Progenitor cell of endocrine pancreas (in vitro differentiated cells): ENCODE data around the gene MEIS2. TPM values are rescaled to one million over a fixed set of nuclear protein-coding genes. Genes with fewer than 3 reads are reported as not detected.

Source experiments
- DNase-seq: peaks from one replicate; pipeline ENCODE4 v3.0.0; 2021; ENCODE audit warnings: low spot score; ENCODE audit not compliant: unreplicated experiment
- H3K27ac Mint-ChIP-seq: 2 replicates; pipeline ENCODE4 v1.8.0; 2021; ENCODE audit warnings: mild to moderate bottlenecking, moderate library complexity, mixed read lengths
- H3K27me3 Mint-ChIP-seq: 2 replicates; pipeline ENCODE4 v1.8.0; 2021; ENCODE audit warnings: mixed read lengths
- H3K36me3 Mint-ChIP-seq: 2 replicates; pipeline ENCODE4 v1.8.0; 2022; ENCODE audit warnings: mixed read lengths; ENCODE audit not compliant: insufficient read depth
- H3K4me1 Mint-ChIP-seq: 2 replicates; pipeline ENCODE4 v1.8.0; 2021; ENCODE audit warnings: low read depth, mixed read lengths
- H3K4me3 Mint-ChIP-seq: 2 replicates; pipeline ENCODE4 v1.8.0; 2021; ENCODE audit warnings: low read depth, mild to moderate bottlenecking, moderate library complexity, mixed read lengths
- H3K9me3 Mint-ChIP-seq: 2 replicates; pipeline ENCODE4 v1.8.0; 2021; ENCODE audit warnings: low read depth, mixed read lengths
- CTCF ChIP-seq: fragments of 200-600 bp; sonication (generic); IDR thresholded peaks from one replicate; pipeline ENCODE4 v1.5.0; 2021; ENCODE audit warnings: antibody characterized with exemption, mild to moderate bottlenecking; ENCODE audit not compliant: unreplicated experiment
- total RNA-seq: library from RNA; stranded (reverse); gene quantifications from 2 replicates; pipeline ENCODE4 v1.2.1, GENCODE V29; 2021

The MEIS2 gene
- total RNA-seq, 1 donor from 2014 or later, result 133 TPM

- Mint-ChIP-seq H3K36me3 (peaks cover 31% of the 10 kb centered on the region), H3K4me1 (peaks cover 59% of the 10 kb centered on the region), H3K9me3 (no peaks in the 10 kb centered on the region), H3K27ac (peak overlapping the region; percentile 67), H3K4me3 (peak overlapping the region; percentile 92), H3K27me3 (no peaks in the 10 kb centered on the region)
- no peak for TF ChIP-seq CTCF
- no peak for DNase-seq
Measured at GRCh38 chr15:37093480-37094332, 6.6 kb downstream of the MEIS2 start.

GRCh38 chr15:37090543-37091175 is 9.7 kb downstream of the MEIS2 start:
- Mint-ChIP-seq H3K9me3 (no peaks in the 10 kb centered on the region), H3K4me1 (peaks cover 78% of the 10 kb centered on the region), H3K27ac (no peak overlapping the region), H3K4me3 (no peak overlapping the region), H3K36me3 (peaks cover 38% of the 10 kb centered on the region), H3K27me3 (no peaks in the 10 kb centered on the region)
- DNase-seq, result no peak
- no peak for TF ChIP-seq CTCF

GRCh38 chr15:37088436-37088835 is 11.9 kb downstream of the MEIS2 start:
- Mint-ChIP-seq H3K9me3 (no peaks in the 10 kb centered on the region), H3K27me3 (no peaks in the 10 kb centered on the region), H3K4me3 (peak overlapping the region; percentile 29), H3K4me1 (peaks cover 75% of the 10 kb centered on the region), H3K27ac (no peak overlapping the region), H3K36me3 (peaks cover 39% of the 10 kb centered on the region)
- no peak for TF ChIP-seq CTCF
- no peak for DNase-seq

GRCh38 chr15:37087131-37087588 is 13.2 kb downstream of the MEIS2 start:
- no peak for DNase-seq
- H3K27me3 Mint-ChIP-seq, result no peaks in the 10 kb centered on the region

More at GRCh38 chr15:37087131-37087588, 13.2 kb downstream of the MEIS2 start:
- Mint-ChIP-seq H3K9me3 (no peaks in the 10 kb centered on the region), H3K36me3 (peaks cover 35% of the 10 kb centered on the region), H3K27ac (peak overlapping the region; percentile 15), H3K4me1 (peaks cover 70% of the 10 kb centered on the region), H3K4me3 (no peak overlapping the region)
- no peak for TF ChIP-seq CTCF
